GM21390 (cell line): ENCODE results near the gene ZNF77.
"Not testable (repeated sequence)": the region's sequence is repeated elsewhere in the genome, so short reads cannot be mapped to it uniquely, and the experiment has no call there.

Source experiments
- ATAC-seq: cut with Tn5 transposase; IDR thresholded peaks from one replicate; pipeline ENCODE4 v1.9.1; 2021; ENCODE audit not compliant: unreplicated experiment

The ZNF77 gene

GRCh38 chr19:2917275-2918184, 27.2 kb downstream of the ZNF77 start:
- ATAC-seq: no peak

GRCh38 chr19:2912306-2912705, 32.5 kb downstream of the ZNF77 start:
- ATAC-seq: no peak

- no peak for ATAC-seq
Measured at GRCh38 chr19:2906631-2907195, 38.1 kb downstream of the ZNF77 start.

GRCh38 chr19:2905918-2906519, 38.8 kb downstream of the ZNF77 start:
- ATAC-seq: no peak

- ATAC-seq: not testable (repeated sequence)
Measured at GRCh38 chr19:2903326-2903725, 41.4 kb downstream of the ZNF77 start.

GRCh38 chr19:2902590-2903218, 42.1 kb downstream of the ZNF77 start:
- no peak for ATAC-seq

GRCh38 chr19:2900296-2901252, 44.2 kb downstream of the ZNF77 start, which contains the start of gene ZNF57:
ZNF57 (plus strand) TSS chr19:2900928; CDS start chr19:2901046, 118 bp downstream.
- ATAC-seq: peak; percentile 87

GRCh38 chr19:2896694-2897093, 48.1 kb downstream of the ZNF77 start:
- no peak for ATAC-seq

- ATAC-seq: not testable (repeated sequence)
Measured at GRCh38 chr19:2890531-2890930, 54.2 kb downstream of the ZNF77 start.

- no peak for ATAC-seq
Measured at GRCh38 chr19:2888731-2889224, 56.0 kb downstream of the ZNF77 start.

GRCh38 chr19:2887391-2887914, 57.3 kb downstream of the ZNF77 start:
- ATAC-seq: no peak

- no peak for ATAC-seq
Measured at GRCh38 chr19:2885736-2886135, 59.0 kb downstream of the ZNF77 start.

GRCh38 chr19:2883686-2884439, 60.9 kb downstream of the ZNF77 start:
- no peak for ATAC-seq
